GM18499 (cell line): ENCODE results near the gene RTF2.
"Not testable (repeated sequence)": the region's sequence is repeated elsewhere in the genome, so short reads cannot be mapped to it uniquely, and the experiment has no call there.

Source experiments
- ATAC-seq: cut with Tn5 transposase; IDR thresholded peaks from one replicate; pipeline ENCODE4 v1.9.1; 2021; ENCODE audit warnings: moderate number of reproducible peaks; ENCODE audit not compliant: insufficient read depth, unreplicated experiment

Gene RTF2

GRCh38 chr20:56469077-56469449 is 636 bp downstream of the RTF2 start:
- ATAC-seq, result no peak

GRCh38 chr20:56483970-56484369 is 15.5 kb downstream of the RTF2 start:
- no peak for ATAC-seq

- ATAC-seq, result no peak
These were observed 18.8 kb downstream of the RTF2 start for GRCh38 chr20:56487216-56487615.

GRCh38 chr20:56488566-56488965 is 20.1 kb downstream of the RTF2 start:
- no peak for ATAC-seq

GRCh38 chr20:56501116-56501515 is 32.7 kb downstream of the RTF2 start:
- ATAC-seq, result no peak

GRCh38 chr20:56503916-56504315 is 35.5 kb downstream of the RTF2 start:
- no peak for ATAC-seq

GRCh38 chr20:56504373-56505005 is 36.1 kb downstream of the RTF2 start:
- ATAC-seq, result no peak

- ATAC-seq, result no peak
These were observed 37.7 kb downstream of the RTF2 start for GRCh38 chr20:56506103-56506502.

GRCh38 chr20:56511926-56512325 is 43.5 kb downstream of the RTF2 start:
- no peak for ATAC-seq

- no peak for ATAC-seq
These were observed 45.0 kb downstream of the RTF2 start for GRCh38 chr20:56513161-56514150.

GRCh38 chr20:56516631-56517030 is 48.2 kb downstream of the RTF2 start:
- ATAC-seq, result no peak

- no peak for ATAC-seq
These were observed 48.8 kb downstream of the RTF2 start for GRCh38 chr20:56517211-56517610.

GRCh38 chr20:56517641-56518040 is 49.2 kb downstream of the RTF2 start:
- no peak for ATAC-seq

- ATAC-seq, result no peak
These were observed 49.7 kb downstream of the RTF2 start for GRCh38 chr20:56518126-56518525.

GRCh38 chr20:56518721-56519398 is 50.4 kb downstream of the RTF2 start:
- no peak for ATAC-seq

GRCh38 chr20:56519551-56519950 is 51.1 kb downstream of the RTF2 start:
- ATAC-seq, result no peak

GRCh38 chr20:56520180-56520579 is 51.8 kb downstream of the RTF2 start:
- ATAC-seq, result no peak

GRCh38 chr20:56520746-56521354 is 52.4 kb downstream of the RTF2 start:
- not testable (repeated sequence) for ATAC-seq

- no peak for ATAC-seq
These were observed 53.9 kb downstream of the RTF2 start for GRCh38 chr20:56522311-56522710.

GRCh38 chr20:56524444-56524843 is 56.0 kb downstream of the RTF2 start, which contains the start of gene FAM209A:
FAM209A (plus strand) TSS chr20:56524744; CDS start chr20:56524809, 65 bp downstream.
- ATAC-seq, result not testable (repeated sequence)
